ENCODE measurements around the gene FUT2.

FUT2 gene

DNA sequence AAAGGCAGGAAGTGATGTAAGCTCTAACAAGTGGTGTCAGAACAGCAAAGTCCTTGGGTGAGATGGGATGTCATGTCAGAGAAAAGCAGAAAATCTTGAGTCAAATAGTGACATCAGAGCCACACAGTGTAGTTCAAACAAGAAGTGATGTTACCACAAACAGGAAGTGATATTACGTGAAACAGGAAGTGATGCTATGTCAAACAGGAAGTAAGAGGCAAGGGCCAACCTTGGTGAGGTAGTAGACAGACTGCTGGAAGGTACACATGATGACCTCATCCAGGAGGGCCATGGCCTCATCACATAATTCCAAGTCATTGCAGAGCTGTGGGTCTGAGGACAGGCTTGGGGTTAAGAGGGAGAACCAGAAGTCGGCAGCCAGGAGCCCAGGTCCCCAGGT is 30.8 kb downstream of the FUT2 start:
- ATAC-seq = no peak
- no peak for TF ChIP-seq ZFP30 (CRISPR knock-in tag; IDR thresholded peaks at IDR 0.05)
- TF ChIP-seq, protein P1, sequence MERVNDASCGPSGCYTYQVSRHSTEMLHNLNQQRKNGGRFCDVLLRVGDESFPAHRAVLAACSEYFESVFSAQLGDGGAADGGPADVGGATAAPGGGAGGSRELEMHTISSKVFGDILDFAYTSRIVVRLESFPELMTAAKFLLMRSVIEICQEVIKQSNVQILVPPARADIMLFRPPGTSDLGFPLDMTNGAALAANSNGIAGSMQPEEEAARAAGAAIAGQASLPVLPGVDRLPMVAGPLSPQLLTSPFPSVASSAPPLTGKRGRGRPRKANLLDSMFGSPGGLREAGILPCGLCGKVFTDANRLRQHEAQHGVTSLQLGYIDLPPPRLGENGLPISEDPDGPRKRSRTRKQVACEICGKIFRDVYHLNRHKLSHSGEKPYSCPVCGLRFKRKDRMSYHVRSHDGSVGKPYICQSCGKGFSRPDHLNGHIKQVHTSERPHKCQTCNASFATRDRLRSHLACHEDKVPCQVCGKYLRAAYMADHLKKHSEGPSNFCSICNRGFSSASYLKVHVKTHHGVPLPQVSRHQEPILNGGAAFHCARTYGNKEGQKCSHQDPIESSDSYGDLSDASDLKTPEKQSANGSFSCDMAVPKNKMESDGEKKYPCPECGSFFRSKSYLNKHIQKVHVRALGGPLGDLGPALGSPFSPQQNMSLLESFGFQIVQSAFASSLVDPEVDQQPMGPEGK (CRISPR knock-in tag; IDR thresholded peaks at IDR 0.05; ENCODE audit: borderline replicate concordance) = no peak
- TF ChIP-seq, protein P2, sequence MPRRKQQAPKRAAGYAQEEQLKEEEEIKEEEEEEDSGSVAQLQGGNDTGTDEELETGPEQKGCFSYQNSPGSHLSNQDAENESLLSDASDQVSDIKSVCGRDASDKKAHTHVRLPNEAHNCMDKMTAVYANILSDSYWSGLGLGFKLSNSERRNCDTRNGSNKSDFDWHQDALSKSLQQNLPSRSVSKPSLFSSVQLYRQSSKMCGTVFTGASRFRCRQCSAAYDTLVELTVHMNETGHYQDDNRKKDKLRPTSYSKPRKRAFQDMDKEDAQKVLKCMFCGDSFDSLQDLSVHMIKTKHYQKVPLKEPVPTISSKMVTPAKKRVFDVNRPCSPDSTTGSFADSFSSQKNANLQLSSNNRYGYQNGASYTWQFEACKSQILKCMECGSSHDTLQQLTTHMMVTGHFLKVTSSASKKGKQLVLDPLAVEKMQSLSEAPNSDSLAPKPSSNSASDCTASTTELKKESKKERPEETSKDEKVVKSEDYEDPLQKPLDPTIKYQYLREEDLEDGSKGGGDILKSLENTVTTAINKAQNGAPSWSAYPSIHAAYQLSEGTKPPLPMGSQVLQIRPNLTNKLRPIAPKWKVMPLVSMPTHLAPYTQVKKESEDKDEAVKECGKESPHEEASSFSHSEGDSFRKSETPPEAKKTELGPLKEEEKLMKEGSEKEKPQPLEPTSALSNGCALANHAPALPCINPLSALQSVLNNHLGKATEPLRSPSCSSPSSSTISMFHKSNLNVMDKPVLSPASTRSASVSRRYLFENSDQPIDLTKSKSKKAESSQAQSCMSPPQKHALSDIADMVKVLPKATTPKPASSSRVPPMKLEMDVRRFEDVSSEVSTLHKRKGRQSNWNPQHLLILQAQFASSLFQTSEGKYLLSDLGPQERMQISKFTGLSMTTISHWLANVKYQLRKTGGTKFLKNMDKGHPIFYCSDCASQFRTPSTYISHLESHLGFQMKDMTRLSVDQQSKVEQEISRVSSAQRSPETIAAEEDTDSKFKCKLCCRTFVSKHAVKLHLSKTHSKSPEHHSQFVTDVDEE (CRISPR knock-in tag; IDR thresholded peaks at IDR 0.05) = no peak
- no peak for TF ChIP-seq ISL1 (CRISPR knock-in tag; IDR thresholded peaks at IDR 0.05)
- TF ChIP-seq PPARA (CRISPR knock-in tag; IDR thresholded peaks at IDR 0.05; ENCODE audit: borderline replicate concordance) = no peak
- no peak for TF ChIP-seq SNAI2 (CRISPR knock-in tag; IDR thresholded peaks at IDR 0.05)
- TF ChIP-seq GLIS3 (CRISPR knock-in tag; IDR thresholded peaks at IDR 0.05) = no peak
- no peak for TF ChIP-seq ESRRG (CRISPR knock-in tag; IDR thresholded peaks at IDR 0.05)
- no peak for TF ChIP-seq ZNF8 (CRISPR knock-in tag; IDR thresholded peaks at IDR 0.05)
- TF ChIP-seq, protein P3, sequence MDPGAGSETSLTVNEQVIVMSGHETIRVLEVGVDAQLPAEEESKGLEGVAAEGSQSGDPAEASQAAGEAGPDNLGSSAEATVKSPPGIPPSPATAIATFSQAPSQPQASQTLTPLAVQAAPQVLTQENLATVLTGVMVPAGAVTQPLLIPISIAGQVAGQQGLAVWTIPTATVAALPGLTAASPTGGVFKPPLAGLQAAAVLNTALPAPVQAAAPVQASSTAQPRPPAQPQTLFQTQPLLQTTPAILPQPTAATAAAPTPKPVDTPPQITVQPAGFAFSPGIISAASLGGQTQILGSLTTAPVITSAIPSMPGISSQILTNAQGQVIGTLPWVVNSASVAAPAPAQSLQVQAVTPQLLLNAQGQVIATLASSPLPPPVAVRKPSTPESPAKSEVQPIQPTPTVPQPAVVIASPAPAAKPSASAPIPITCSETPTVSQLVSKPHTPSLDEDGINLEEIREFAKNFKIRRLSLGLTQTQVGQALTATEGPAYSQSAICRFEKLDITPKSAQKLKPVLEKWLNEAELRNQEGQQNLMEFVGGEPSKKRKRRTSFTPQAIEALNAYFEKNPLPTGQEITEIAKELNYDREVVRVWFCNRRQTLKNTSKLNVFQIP (CRISPR knock-in tag; IDR thresholded peaks at IDR 0.05; ENCODE audit: borderline replicate concordance, low read depth) = no peak
- TF ChIP-seq ZFP3 (CRISPR knock-in tag; IDR thresholded peaks at IDR 0.05) = no peak
- TF ChIP-seq ARNTL (CRISPR knock-in tag; IDR thresholded peaks at IDR 0.05; ENCODE audit: borderline replicate concordance, low read depth) = no peak
- no peak for TF ChIP-seq BACH2 (CRISPR knock-in tag; IDR thresholded peaks at IDR 0.05; ENCODE audit: borderline replicate concordance)
- no peak for TF ChIP-seq RARB (CRISPR knock-in tag; IDR thresholded peaks at IDR 0.05)
- no peak for TF ChIP-seq ZNF565 (CRISPR knock-in tag; conservative IDR thresholded peaks at IDR 0.05; ENCODE audit: low read depth)
- TF ChIP-seq OSR1 (CRISPR knock-in tag; IDR thresholded peaks at IDR 0.05) = no peak
- no peak for TF ChIP-seq TCF4 (CRISPR knock-in tag; IDR thresholded peaks at IDR 0.05; ENCODE audit: borderline replicate concordance)
- TF ChIP-seq ZC3H10 (CRISPR knock-in tag; IDR thresholded peaks at IDR 0.05) = no peak
- no peak for TF ChIP-seq TOX (CRISPR knock-in tag; IDR thresholded peaks at IDR 0.05; ENCODE audit: borderline replicate concordance)

DNA sequence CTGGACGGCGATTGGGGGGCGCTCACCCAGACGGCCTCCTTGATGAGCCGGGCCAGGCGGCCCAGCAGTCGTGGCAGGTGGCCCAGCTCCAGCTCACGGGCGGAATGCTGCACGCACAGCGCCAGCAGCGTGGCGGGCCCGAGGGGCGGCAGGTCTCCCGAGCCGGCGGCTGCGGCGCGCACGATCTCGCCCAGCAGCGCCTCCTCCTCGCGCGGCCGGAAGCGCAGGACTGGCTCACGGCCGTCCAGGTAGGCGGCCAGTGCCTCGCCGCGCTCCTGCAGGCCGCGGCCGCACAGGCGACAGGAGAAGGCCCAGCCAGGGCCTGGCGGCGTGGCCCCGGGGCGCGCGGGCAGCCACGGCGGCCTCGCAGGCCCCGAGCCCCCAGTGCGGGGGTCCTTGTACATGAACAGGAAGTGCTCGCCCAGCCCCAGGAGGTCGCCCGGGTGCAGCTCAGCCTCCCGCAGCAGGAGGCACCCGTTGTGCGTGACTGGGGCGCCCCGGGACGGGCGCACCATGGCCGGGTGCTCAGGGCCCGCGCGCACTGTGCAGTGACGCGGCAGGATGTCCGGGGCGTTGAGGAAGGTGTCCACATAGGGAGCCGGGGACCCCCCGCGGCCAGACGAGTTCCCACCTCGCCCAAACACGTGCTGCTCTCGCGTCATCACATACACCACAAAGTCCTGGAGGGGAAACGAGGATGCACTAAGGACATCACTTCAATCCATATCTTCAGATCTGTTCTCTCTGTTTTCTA is 33.3 kb downstream of the FUT2 start:
- no peak for TF ChIP-seq BACH2 (CRISPR knock-in tag; IDR thresholded peaks at IDR 0.05; ENCODE audit: borderline replicate concordance)
- TF ChIP-seq ZNF70 (CRISPR knock-in tag; IDR thresholded peaks at IDR 0.05) = no peak
- no peak for TF ChIP-seq OSR1 (CRISPR knock-in tag; IDR thresholded peaks at IDR 0.05)
- TF ChIP-seq, protein P4, sequence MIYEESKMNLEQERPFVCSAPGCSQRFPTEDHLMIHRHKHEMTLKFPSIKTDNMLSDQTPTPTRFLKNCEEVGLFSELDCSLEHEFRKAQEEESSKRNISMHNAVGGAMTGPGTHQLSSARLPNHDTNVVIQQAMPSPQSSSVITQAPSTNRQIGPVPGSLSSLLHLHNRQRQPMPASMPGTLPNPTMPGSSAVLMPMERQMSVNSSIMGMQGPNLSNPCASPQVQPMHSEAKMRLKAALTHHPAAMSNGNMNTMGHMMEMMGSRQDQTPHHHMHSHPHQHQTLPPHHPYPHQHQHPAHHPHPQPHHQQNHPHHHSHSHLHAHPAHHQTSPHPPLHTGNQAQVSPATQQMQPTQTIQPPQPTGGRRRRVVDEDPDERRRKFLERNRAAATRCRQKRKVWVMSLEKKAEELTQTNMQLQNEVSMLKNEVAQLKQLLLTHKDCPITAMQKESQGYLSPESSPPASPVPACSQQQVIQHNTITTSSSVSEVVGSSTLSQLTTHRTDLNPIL (CRISPR knock-in tag; IDR thresholded peaks at IDR 0.05; ENCODE audit: low read depth) = no peak
- TF ChIP-seq RARB (CRISPR knock-in tag; IDR thresholded peaks at IDR 0.05) = no peak
- TF ChIP-seq, protein P1 (CRISPR knock-in tag; IDR thresholded peaks at IDR 0.05; ENCODE audit: borderline replicate concordance) = no peak
- TF ChIP-seq, protein P3 (CRISPR knock-in tag; IDR thresholded peaks at IDR 0.05; ENCODE audit: borderline replicate concordance, low read depth) = no peak
- no peak for TF ChIP-seq ZFP3 (CRISPR knock-in tag; IDR thresholded peaks at IDR 0.05)
- TF ChIP-seq ARNTL (CRISPR knock-in tag; IDR thresholded peaks at IDR 0.05; ENCODE audit: borderline replicate concordance, low read depth) = no peak
- no peak for TF ChIP-seq TOX (CRISPR knock-in tag; IDR thresholded peaks at IDR 0.05; ENCODE audit: borderline replicate concordance)
- no peak for TF ChIP-seq SNAI2 (CRISPR knock-in tag; IDR thresholded peaks at IDR 0.05)
- TF ChIP-seq GLIS3 (CRISPR knock-in tag; IDR thresholded peaks at IDR 0.05) = no peak
- TF ChIP-seq ZC3H10 (CRISPR knock-in tag; IDR thresholded peaks at IDR 0.05) = no peak
- ATAC-seq = no peak

Data from SK-N-SH treated with all-trans-retinoic acid at 6 μM for 48 hours (cell line).